Measurements from ENCODE around the gene AMPD1. TPM values are rescaled to one million over a fixed set of nuclear protein-coding genes. Genes with fewer than 3 reads are reported as not detected.

The AMPD1 gene
- total RNA-seq, 1 donor from 2014 or later = not detected

GRCh38 chr1:114648503-114648902 is 46.8 kb downstream of the AMPD1 start:
- intact Hi-C loops (cut with micrococcal nuclease) = no loop called here

GRCh38 chr1:114641377-114641776 is 54.0 kb downstream of the AMPD1 start:
- intact Hi-C loops (cut with micrococcal nuclease) = no loop called here

- intact Hi-C loops (cut with micrococcal nuclease) = no loop called here
These were observed 56.4 kb downstream of the AMPD1 start for GRCh38 chr1:114638910-114639309.

- intact Hi-C loops (cut with micrococcal nuclease) = no loop called here
These were observed 62.9 kb downstream of the AMPD1 start for GRCh38 chr1:114632427-114632826.

- intact Hi-C loops (cut with micrococcal nuclease) = no loop called here
These were observed 68.2 kb downstream of the AMPD1 start for GRCh38 chr1:114627107-114627506.

GRCh38 chr1:114623364-114623763 is 72.0 kb downstream of the AMPD1 start:
- intact Hi-C loops (cut with micrococcal nuclease) = no loop called here

Other genes starting within 250 kb of the AMPD1 start
- 39.6 and 41.6 TPM in 2 replicates for gene TRIM33, start 184.3 kb downstream of the AMPD1 start, total RNA-seq
- 44.7 and 45.7 TPM in 2 replicates for gene BCAS2, start 113.9 kb downstream of the AMPD1 start, total RNA-seq
- gene DENND2C, start 25.5 kb downstream of the AMPD1 start, total RNA-seq = 0.05 and 0.11 TPM in 2 replicates
- 53.5 and 54.4 TPM in 2 replicates for gene NRAS, start 21.2 kb upstream of the AMPD1 start, total RNA-seq
- 346 and 367 TPM in 2 replicates for gene CSDE1, start 62.4 kb upstream of the AMPD1 start, total RNA-seq
- gene SIKE1, start 85.1 kb upstream of the AMPD1 start, total RNA-seq = 56.4 and 59.3 TPM in 2 replicates
- not detected in 2 replicates for gene SYCP1, start 159.3 kb upstream of the AMPD1 start, total RNA-seq

All from T-helper 2 cell treated with Interferon-gamma antibody and Interleukin-4, amounts not matched to agents 100 ng/mL and 5 ng/mL, for 36 hours (primary cell).